ENCODE results near the gene VPS37C.

VPS37C gene

GRCh38 chr11:61119055-61119454, 42.2 kb downstream of the VPS37C start:
- TF ChIP-seq TAF1 (IDR thresholded peaks at IDR 0.05; ENCODE audit: low read depth): no peak
- no peak for TF ChIP-seq EGR1 (IDR thresholded peaks at IDR 0.05)
- TF ChIP-seq TCF12 (IDR thresholded peaks at IDR 0.05; ENCODE audit: low read depth): no peak
- TF ChIP-seq YY1 (IDR thresholded peaks at IDR 0.05; ENCODE audit: low read depth): no peak
- no peak for TF ChIP-seq CEBPB (IDR thresholded peaks at IDR 0.05)
- no peak for TF ChIP-seq TEAD4 (IDR thresholded peaks at IDR 0.05)
- no peak for TF ChIP-seq NFIC (IDR thresholded peaks at IDR 0.05)
- no peak for TF ChIP-seq FOXM1 (IDR thresholded peaks at IDR 0.05; ENCODE audit: borderline replicate concordance, low read depth)
- TF ChIP-seq, protein P1, sequence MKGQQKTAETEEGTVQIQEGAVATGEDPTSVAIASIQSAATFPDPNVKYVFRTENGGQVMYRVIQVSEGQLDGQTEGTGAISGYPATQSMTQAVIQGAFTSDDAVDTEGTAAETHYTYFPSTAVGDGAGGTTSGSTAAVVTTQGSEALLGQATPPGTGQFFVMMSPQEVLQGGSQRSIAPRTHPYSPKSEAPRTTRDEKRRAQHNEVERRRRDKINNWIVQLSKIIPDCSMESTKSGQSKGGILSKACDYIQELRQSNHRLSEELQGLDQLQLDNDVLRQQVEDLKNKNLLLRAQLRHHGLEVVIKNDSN (IDR thresholded peaks at IDR 0.05): no peak

- TF ChIP-seq CEBPB (IDR thresholded peaks at IDR 0.05): no peak
- TF ChIP-seq, protein P1 (IDR thresholded peaks at IDR 0.05): no peak
- no peak for TF ChIP-seq YY1 (IDR thresholded peaks at IDR 0.05; ENCODE audit: low read depth)
- no peak for TF ChIP-seq RAD21 (IDR thresholded peaks at IDR 0.05; ENCODE audit: low read depth)
- no peak for TF ChIP-seq REST (IDR thresholded peaks at IDR 0.05; ENCODE audit: low read depth)
- no peak for TF ChIP-seq CREB1 (IDR thresholded peaks at IDR 0.05; ENCODE audit: low read depth)
- no peak for TF ChIP-seq TEAD4 (IDR thresholded peaks at IDR 0.05)
- TF ChIP-seq EP300 (IDR thresholded peaks at IDR 0.05; ENCODE audit: borderline replicate concordance): no peak
- TF ChIP-seq ZBTB7A (IDR thresholded peaks at IDR 0.05; ENCODE audit: low read depth): no peak
- no peak for TF ChIP-seq FOXM1 (IDR thresholded peaks at IDR 0.05; ENCODE audit: borderline replicate concordance, low read depth)
- no peak for TF ChIP-seq MAX (IDR thresholded peaks at IDR 0.05)
- TF ChIP-seq TAF1 (IDR thresholded peaks at IDR 0.05; ENCODE audit: low read depth): no peak
- no peak for TF ChIP-seq NFIC (IDR thresholded peaks at IDR 0.05)
- TF ChIP-seq TCF12 (IDR thresholded peaks at IDR 0.05; ENCODE audit: low read depth): no peak
- no peak for TF ChIP-seq EGR1 (IDR thresholded peaks at IDR 0.05)
These were observed 42.8 kb downstream of the VPS37C start for GRCh38 chr11:61118406-61118805.

DNA sequence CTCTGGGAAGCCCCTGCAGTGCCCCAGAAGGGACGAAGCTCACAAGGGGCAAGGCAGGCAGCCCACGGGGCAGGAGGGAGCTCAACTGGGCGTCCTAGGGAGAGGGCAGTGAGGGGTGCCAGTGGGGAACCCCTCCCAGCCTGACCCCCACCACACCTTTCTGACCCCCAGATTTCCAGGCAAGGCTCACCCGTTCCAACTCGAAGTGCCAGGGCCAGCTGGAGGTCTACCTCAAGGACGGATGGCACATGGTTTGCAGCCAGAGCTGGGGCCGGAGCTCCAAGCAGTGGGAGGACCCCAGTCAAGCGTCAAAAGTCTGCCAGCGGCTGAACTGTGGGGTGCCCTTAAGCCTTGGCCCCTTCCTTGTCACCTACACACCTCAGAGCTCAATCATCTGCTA, 43.2 kb downstream of the VPS37C start:
- TF ChIP-seq, protein P1 (IDR thresholded peaks at IDR 0.05): no peak
- no peak for TF ChIP-seq ZBTB7A (IDR thresholded peaks at IDR 0.05; ENCODE audit: low read depth)
- no peak for TF ChIP-seq NFIC (IDR thresholded peaks at IDR 0.05)
- TF ChIP-seq CREB1 (IDR thresholded peaks at IDR 0.05; ENCODE audit: low read depth): no peak
- TF ChIP-seq REST (IDR thresholded peaks at IDR 0.05; ENCODE audit: low read depth): no peak
- TF ChIP-seq TEAD4 (IDR thresholded peaks at IDR 0.05): no peak
- no peak for TF ChIP-seq TCF12 (IDR thresholded peaks at IDR 0.05; ENCODE audit: low read depth)
- no peak for TF ChIP-seq FOXM1 (IDR thresholded peaks at IDR 0.05; ENCODE audit: borderline replicate concordance, low read depth)
- TF ChIP-seq MAX (IDR thresholded peaks at IDR 0.05): no peak
- TF ChIP-seq YY1 (IDR thresholded peaks at IDR 0.05; ENCODE audit: low read depth): no peak
- no peak for TF ChIP-seq RAD21 (IDR thresholded peaks at IDR 0.05; ENCODE audit: low read depth)
- no peak for TF ChIP-seq EGR1 (IDR thresholded peaks at IDR 0.05)
- TF ChIP-seq CEBPB (IDR thresholded peaks at IDR 0.05): no peak
- no peak for TF ChIP-seq EP300 (IDR thresholded peaks at IDR 0.05; ENCODE audit: borderline replicate concordance)
- no peak for TF ChIP-seq TAF1 (IDR thresholded peaks at IDR 0.05; ENCODE audit: low read depth)

DNA sequence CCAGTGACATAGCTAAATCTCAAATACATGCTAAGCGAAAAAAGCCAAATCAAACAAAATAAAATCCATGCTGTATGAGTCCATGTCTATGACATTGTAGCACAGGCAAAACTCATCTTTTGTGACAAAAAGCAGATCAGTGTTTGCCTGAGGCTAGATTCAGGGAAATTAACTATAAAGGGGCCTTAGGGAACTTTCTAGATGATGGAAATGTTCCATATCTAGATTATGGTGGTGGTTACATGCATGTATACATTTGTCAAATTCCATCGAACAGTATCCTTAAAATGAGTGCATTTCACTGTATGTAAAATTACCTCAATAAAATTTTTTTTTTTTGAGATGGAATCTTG, 44.1 kb downstream of the VPS37C start:
- TF ChIP-seq MAX (IDR thresholded peaks at IDR 0.05) (no peak), EGR1 (IDR thresholded peaks at IDR 0.05) (no peak), FOXM1 (IDR thresholded peaks at IDR 0.05; ENCODE audit: borderline replicate concordance, low read depth) (no peak), YY1 (IDR thresholded peaks at IDR 0.05; ENCODE audit: low read depth) (no peak), TAF1 (IDR thresholded peaks at IDR 0.05; ENCODE audit: low read depth) (no peak), TEAD4 (IDR thresholded peaks at IDR 0.05) (no peak), RAD21 (IDR thresholded peaks at IDR 0.05; ENCODE audit: low read depth) (no peak), CEBPB (IDR thresholded peaks at IDR 0.05) (no peak)
- TF ChIP-seq, protein P1 (IDR thresholded peaks at IDR 0.05): no peak
